SJCRH30 (cell line): ENCODE measurements around the gene TRMT44. TPM values are rescaled to one million over a fixed set of nuclear protein-coding genes. Genes with fewer than 3 reads are reported as not detected.
"Not testable (repeated sequence)": the region's sequence is repeated elsewhere in the genome, so short reads cannot be mapped to it uniquely, and the experiment has no call there.

Experiments
- DNase-seq, 2 experiments: peaks; one replicate each; pipeline ENCODE4 v3.0.0-alpha.2; 2015 to 2020
- H3K27ac ChIP-seq: fragments of 250-450 bp; sonication (Bioruptor Pico); 2 replicates; pipeline ENCODE4 v1.5.1; 2020; ENCODE audit warnings: mild to moderate bottlenecking, moderate library complexity
- H3K27me3 ChIP-seq: fragments of 250-450 bp; sonication (Bioruptor Pico); 2 replicates; pipeline ENCODE4 v1.5.1; 2020; ENCODE audit warnings: mild to moderate bottlenecking, moderate library complexity
- H3K36me3 ChIP-seq: fragments of 250-450 bp; sonication (Bioruptor Pico); 2 replicates; pipeline ENCODE4 v1.5.1; 2020; ENCODE audit warnings: mild to moderate bottlenecking, moderate library complexity
- H3K4me1 ChIP-seq: fragments of 250-450 bp; sonication (Bioruptor Pico); 2 replicates; pipeline ENCODE4 v1.5.1; 2020; ENCODE audit warnings: mild to moderate bottlenecking, moderate library complexity
- H3K4me3 ChIP-seq: fragments of 250-450 bp; sonication (Bioruptor Pico); 2 replicates; pipeline ENCODE4 v1.5.1; 2020; ENCODE audit warnings: mild to moderate bottlenecking, moderate library complexity
- H3K9me3 ChIP-seq: fragments of 250-450 bp; sonication (Bioruptor Pico); replicated peaks from 2 replicates; pipeline ENCODE4 v1.5.1; 2020; ENCODE audit warnings: mild to moderate bottlenecking, moderate library complexity
- total RNA-seq: library from RNA; depleted of rRNA; stranded (reverse); fragments of >200 nt; shearing (Covaris generic); gene quantifications from 2 replicates; pipeline ENCODE4 v1.2.3, GENCODE V29; 2014

Gene TRMT44
- total RNA-seq, 1 experiment from 2014 or later: 14.3 TPM

GRCh38 chr4:8475751-8476575, 35.4 kb downstream of the TRMT44 start:
- no peak overlapping the region for H3K27ac ChIP-seq
- H3K4me3 ChIP-seq: no peak overlapping the region
- H3K36me3 ChIP-seq: peaks cover 5% of the 10 kb centered on the region; the same call in 1 of the 2 replicates
- no peaks in the 10 kb centered on the region for H3K27me3 ChIP-seq
- no peaks in the 10 kb centered on the region for H3K9me3 ChIP-seq
- no peak for DNase-seq
- H3K4me1 ChIP-seq: peaks cover 18% of the 10 kb centered on the region

GRCh38 chr4:8477095-8477635, 36.6 kb downstream of the TRMT44 start:
- Histone ChIP-seq H3K27ac (no peak overlapping the region), H3K9me3 (no peaks in the 10 kb centered on the region), H3K27me3 (no peaks in the 10 kb centered on the region), H3K4me3 (no peak overlapping the region), H3K4me1 (peaks cover 16% of the 10 kb centered on the region), H3K36me3 (peaks cover 5% of the 10 kb centered on the region; the same call in 1 of the 2 replicates)
- no peak for DNase-seq

- Histone ChIP-seq H3K4me3 (no peak overlapping the region), H3K36me3 (peaks cover 5% of the 10 kb centered on the region; the same call in 1 of the 2 replicates), H3K9me3 (no peaks in the 10 kb centered on the region), H3K27me3 (no peaks in the 10 kb centered on the region), H3K27ac (no peak overlapping the region), H3K4me1 (peaks cover 11% of the 10 kb centered on the region)
- DNase-seq: no peak
Observed at GRCh38 chr4:8477676-8478075, 37.1 kb downstream of the TRMT44 start.

- Histone ChIP-seq H3K9me3 (no peaks in the 10 kb centered on the region), H3K4me3 (no peak overlapping the region), H3K27ac (no peak overlapping the region), H3K4me1 (peaks cover 4% of the 10 kb centered on the region; the same call in 1 of the 2 replicates), H3K27me3 (no peaks in the 10 kb centered on the region), H3K36me3 (peaks cover 5% of the 10 kb centered on the region; the same call in 1 of the 2 replicates)
- no peak for DNase-seq
Observed at GRCh38 chr4:8478371-8478770, 37.8 kb downstream of the TRMT44 start.

GRCh38 chr4:8478801-8479744, 38.5 kb downstream of the TRMT44 start:
- H3K36me3 ChIP-seq: peaks cover 5% of the 10 kb centered on the region; the same call in 1 of the 2 replicates
- DNase-seq: no peak
- no peaks in the 10 kb centered on the region for H3K4me1 ChIP-seq
- H3K27ac ChIP-seq: no peak overlapping the region
- H3K4me3 ChIP-seq: no peak overlapping the region
- H3K27me3 ChIP-seq: no peaks in the 10 kb centered on the region
- no peaks in the 10 kb centered on the region for H3K9me3 ChIP-seq

GRCh38 chr4:8480221-8480620, 39.6 kb downstream of the TRMT44 start:
- H3K4me3 ChIP-seq: no peak overlapping the region
- H3K36me3 ChIP-seq: peaks cover 5% of the 10 kb centered on the region; the same call in 1 of the 2 replicates
- no peak overlapping the region for H3K27ac ChIP-seq
- H3K27me3 ChIP-seq: no peaks in the 10 kb centered on the region
- H3K4me1 ChIP-seq: no peaks in the 10 kb centered on the region
- no peak for DNase-seq
- H3K9me3 ChIP-seq: no peaks in the 10 kb centered on the region

- H3K4me1 ChIP-seq, H3K27ac ChIP-seq, H3K9me3 ChIP-seq, H3K4me3 ChIP-seq, H3K27me3 ChIP-seq, DNase-seq, H3K36me3 ChIP-seq: not testable (repeated sequence)
Observed at GRCh38 chr4:8486643-8487042, 46.1 kb downstream of the TRMT44 start.

- Histone ChIP-seq H3K4me1 (no peaks in the 10 kb centered on the region), H3K36me3 (no peaks in the 10 kb centered on the region), H3K27me3 (no peaks in the 10 kb centered on the region), H3K27ac (no peak overlapping the region), H3K4me3 (no peak overlapping the region), H3K9me3 (no peaks in the 10 kb centered on the region; the same call in 1 of the 2 replicates)
- no peak for DNase-seq
Observed at GRCh38 chr4:8488791-8489369, 48.3 kb downstream of the TRMT44 start.

- H3K9me3 ChIP-seq, H3K4me1 ChIP-seq, H3K4me3 ChIP-seq, H3K36me3 ChIP-seq, H3K27ac ChIP-seq, H3K27me3 ChIP-seq, DNase-seq: not testable (repeated sequence)
Observed at GRCh38 chr4:8491478-8491877, 50.9 kb downstream of the TRMT44 start.

GRCh38 chr4:8492174-8492573, 51.6 kb downstream of the TRMT44 start:
- Histone ChIP-seq H3K27ac (no peak overlapping the region), H3K27me3 (no peaks in the 10 kb centered on the region), H3K9me3 (peaks cover 4% of the 10 kb centered on the region), H3K4me3 (no peak overlapping the region), H3K4me1 (peaks cover 9% of the 10 kb centered on the region; the same call in 1 of the 2 replicates), H3K36me3 (no peaks in the 10 kb centered on the region)
- no peak for DNase-seq

- no peak for DNase-seq
- H3K36me3 ChIP-seq: no peaks in the 10 kb centered on the region
- H3K27me3 ChIP-seq: no peaks in the 10 kb centered on the region
- H3K4me1 ChIP-seq: peaks cover 9% of the 10 kb centered on the region; the same call in 1 of the 2 replicates
- no peak overlapping the region for H3K27ac ChIP-seq
- no peak overlapping the region for H3K4me3 ChIP-seq
- H3K9me3 ChIP-seq: peaks cover 4% of the 10 kb centered on the region
Observed at GRCh38 chr4:8493484-8493883, 52.9 kb downstream of the TRMT44 start.

- Histone ChIP-seq H3K4me1 (peaks cover 9% of the 10 kb centered on the region; the same call in 1 of the 2 replicates), H3K4me3 (no peak overlapping the region), H3K36me3 (no peaks in the 10 kb centered on the region), H3K27ac (no peak overlapping the region), H3K9me3 (peaks cover 4% of the 10 kb centered on the region), H3K27me3 (no peaks in the 10 kb centered on the region)
- no peak for DNase-seq
Observed at GRCh38 chr4:8494218-8494617, 53.6 kb downstream of the TRMT44 start.

GRCh38 chr4:8494983-8495548, 54.5 kb downstream of the TRMT44 start:
- peaks cover 4% of the 10 kb centered on the region for H3K9me3 ChIP-seq
- no peak for DNase-seq
- peaks cover 9% of the 10 kb centered on the region; the same call in 1 of the 2 replicates for H3K4me1 ChIP-seq
- no peak overlapping the region for H3K27ac ChIP-seq
- no peaks in the 10 kb centered on the region for H3K36me3 ChIP-seq
- H3K4me3 ChIP-seq: no peak overlapping the region
- H3K27me3 ChIP-seq: no peaks in the 10 kb centered on the region

GRCh38 chr4:8495803-8496202, 55.2 kb downstream of the TRMT44 start:
- Histone ChIP-seq H3K9me3 (peaks cover 4% of the 10 kb centered on the region), H3K36me3 (no peaks in the 10 kb centered on the region), H3K27me3 (no peaks in the 10 kb centered on the region), H3K27ac (no peak overlapping the region), H3K4me1 (peaks cover 9% of the 10 kb centered on the region; the same call in 1 of the 2 replicates), H3K4me3 (no peak overlapping the region)
- DNase-seq: peak; percentile 69 to 78
